ENCODE results near the gene ZNF71.
A peak's percentile ranks its signal among the peaks of the same experiment; 100 is the strongest.

The ZNF71 gene

GRCh38 chr19:56594783-56595547, at the start of gene ZNF71:
ZNF71 (plus strand) TSS chr19:56595302; CDS start chr19:56601559, 6,257 bp downstream.
- peak; percentile 42 for DNase-seq

- DNase-seq = no peak
Observed at GRCh38 chr19:56547535-56547934, 47.6 kb upstream of the ZNF71 start.

GRCh38 chr19:56554272-56554869, 40.7 kb upstream of the ZNF71 start:
- DNase-seq = no peak

- no peak for DNase-seq
Observed at GRCh38 chr19:56562766-56563165, 32.3 kb upstream of the ZNF71 start.

- no peak for DNase-seq
Observed at GRCh38 chr19:56566904-56567273, 28.2 kb upstream of the ZNF71 start.

- DNase-seq = peak; percentile 39
Observed at GRCh38 chr19:56567274-56568120, 27.6 kb upstream of the ZNF71 start, which contains the start of gene ZNF470. ZNF470 (plus strand) TSS chr19:56567468; CDS start chr19:56570312, 2,844 bp downstream.

- no peak for DNase-seq
Observed at GRCh38 chr19:56572589-56572988, 22.5 kb upstream of the ZNF71 start.

- DNase-seq = no peak
Observed at GRCh38 chr19:56573914-56574313, 21.2 kb upstream of the ZNF71 start.

- DNase-seq = no peak
Observed at GRCh38 chr19:56577719-56578602, 17.1 kb upstream of the ZNF71 start.

GRCh38 chr19:56594446-56594782, 688 bp upstream of the ZNF71 start:
- DNase-seq = no peak

GRCh38 chr19:56595548-56595899, 422 bp downstream of the ZNF71 start:
- DNase-seq = no peak

- no peak for DNase-seq
Observed at GRCh38 chr19:56596676-56597075, 1.6 kb downstream of the ZNF71 start.

- no peak for DNase-seq
Observed at GRCh38 chr19:56597696-56598095, 2.6 kb downstream of the ZNF71 start.

GRCh38 chr19:56601375-56601774, 6.3 kb downstream of the ZNF71 start:
- no peak for DNase-seq

- no peak for DNase-seq
Observed at GRCh38 chr19:56603829-56604228, 8.7 kb downstream of the ZNF71 start.

GRCh38 chr19:56608274-56608964, 13.3 kb downstream of the ZNF71 start:
- no peak for DNase-seq

GRCh38 chr19:56611288-56611687, 16.2 kb downstream of the ZNF71 start:
- no peak for DNase-seq

- DNase-seq = no peak
Observed at GRCh38 chr19:56612737-56613136, 17.6 kb downstream of the ZNF71 start.

- DNase-seq = no peak
Observed at GRCh38 chr19:56613639-56614038, 18.5 kb downstream of the ZNF71 start.

- DNase-seq = no peak
Observed at GRCh38 chr19:56617531-56617930, 22.4 kb downstream of the ZNF71 start.

- no peak for DNase-seq
Observed at GRCh38 chr19:56619121-56619520, 24.0 kb downstream of the ZNF71 start.

GRCh38 chr19:56622374-56622773, 27.3 kb downstream of the ZNF71 start:
- no peak for DNase-seq

All from NCI-H1436 treated with DMSO at 0.1 percent for 48 hours (cell line).